ENCODE data around the gene SKI. TPM values are rescaled to one million over a fixed set of nuclear protein-coding genes. Genes with fewer than 3 reads are reported as not detected.

Gene SKI
- total and polyA plus RNA-seq, 10 of the 15 experiments (the other 5 are each of a cell fraction or from before 2014, with no cell fraction given), result 0.03 to 14.9 (median 0.96) TPM

DNA sequence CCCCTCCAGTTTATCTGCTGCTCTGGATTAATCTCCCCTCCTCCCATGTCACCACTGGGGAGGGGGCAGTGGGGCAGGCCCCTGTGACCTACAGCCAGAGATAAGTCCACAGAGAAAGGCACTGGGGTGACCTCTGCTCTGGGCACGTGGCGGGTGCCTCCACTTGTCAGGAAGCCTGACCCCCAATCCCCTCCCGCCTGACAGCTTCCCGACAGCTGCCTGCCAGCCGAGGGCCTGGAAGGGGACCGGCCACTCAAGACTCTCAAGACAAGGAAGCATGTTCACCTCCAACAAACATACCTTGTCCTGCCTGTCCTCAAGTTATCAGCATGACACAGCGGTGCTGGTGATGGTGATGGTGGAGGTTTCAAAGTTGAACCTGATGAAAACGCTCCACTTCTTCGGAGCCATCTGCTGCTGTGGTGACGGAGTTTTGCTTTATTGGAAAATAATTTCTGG is 30.4 kb upstream of the SKI start:
- Histone ChIP-seq H2AFZ (ENCODE audit: control insufficient read depth, low read depth, low read length) (no peak overlapping the region), H3K9me3 (replicated peaks; ENCODE audit: control insufficient read depth, insufficient read depth, low read length) (no peaks in the 10 kb centered on the region), H3K9ac (ENCODE audit: control insufficient read depth, insufficient read depth, low read length) (no peak overlapping the region), H3K36me3 (ENCODE audit: control insufficient read depth in 2 of 2, insufficient read depth in 2 of 2, low read length in 1 of 2) (no peaks in the 10 kb centered on the region; a peak in 1 of 4 replicates), H4K20me1 (ENCODE audit: control insufficient read depth, insufficient read depth) (no peaks in the 10 kb centered on the region), H3K79me2 (ENCODE audit: control insufficient read depth, insufficient read depth, low read length) (peaks cover 1% of the 10 kb centered on the region), H3K27ac (ENCODE audit: control insufficient read depth, insufficient read depth) (no peak overlapping the region), H3K27me3 (replicated peaks in 1 of 2; ENCODE audit: control insufficient read depth in 2 of 2, insufficient read depth in 2 of 2, low read length in 1 of 2) (no peaks in the 10 kb centered on the region), H3K4me2 (ENCODE audit: control insufficient read depth, insufficient read depth) (no peak overlapping the region), H3K4me3 (no peak overlapping the region), H3K4me1 (ENCODE audit: control insufficient read depth, insufficient read depth, low read length) (peaks cover 10% of the 10 kb centered on the region)
- FAIRE-seq (no peak), DNase-seq (ENCODE audit: low read depth, low spot score) (no peak), ATAC-seq (no peak)
- POLR2A ChIA-PET, result no interaction called here
- RAD21 ChIA-PET (ENCODE audit: unreplicated experiment), result no interaction called here
- CTCF ChIA-PET, result interaction anchor here (1.5 to 3.3 kb wide), 3 partner anchors 181 to 351 kb away, joined by 4 to 98 read pairs (median 23); no protein-coding TSS in a partner anchor
- in situ Hi-C loops (cut with MboI), result loop anchor here (10.0 kb wide), 1 partner anchor 1227 kb away; no protein-coding TSS in a partner anchor
- 44% methylated on average over 10 of the region's 10 CpGs for WGBS (ENCODE audit: insufficient coverage, insufficient replicate concordance, low lambda C conversion rate, missing lambda C conversion rate)
- BruUV-seq (replicated peaks), result no TSS peak
- intact Hi-C loops (cut with micrococcal nuclease; ENCODE audit: unreplicated experiment), result loop anchor here (5.0 kb wide), 2 partner anchors 115 to 1225 kb away; no protein-coding TSS in a partner anchor
- SMC1A ChIA-PET (ENCODE audit: uncharacterized antibody, unreplicated experiment), result interaction anchor here (3.2 kb wide), 1 partner anchor 184 kb away, joined by 62 read pairs; no protein-coding TSS in a partner anchor
- TF ChIP-seq ASH2L (IDR thresholded peaks at IDR 0.05; ENCODE audit: borderline replicate concordance, low read depth), result no peak
- TF ChIP-seq GATAD2B (conservative IDR thresholded peaks at IDR 0.05; ENCODE audit: low read depth), result no peak
- TF ChIP-seq TCF12 (IDR thresholded peaks at IDR 0.05; ENCODE audit: low read depth, low read length), result no peak
- TF ChIP-seq MTA2 (IDR thresholded peaks at IDR 0.05; ENCODE audit: low read depth), result no peak
- TF ChIP-seq, protein P1, sequence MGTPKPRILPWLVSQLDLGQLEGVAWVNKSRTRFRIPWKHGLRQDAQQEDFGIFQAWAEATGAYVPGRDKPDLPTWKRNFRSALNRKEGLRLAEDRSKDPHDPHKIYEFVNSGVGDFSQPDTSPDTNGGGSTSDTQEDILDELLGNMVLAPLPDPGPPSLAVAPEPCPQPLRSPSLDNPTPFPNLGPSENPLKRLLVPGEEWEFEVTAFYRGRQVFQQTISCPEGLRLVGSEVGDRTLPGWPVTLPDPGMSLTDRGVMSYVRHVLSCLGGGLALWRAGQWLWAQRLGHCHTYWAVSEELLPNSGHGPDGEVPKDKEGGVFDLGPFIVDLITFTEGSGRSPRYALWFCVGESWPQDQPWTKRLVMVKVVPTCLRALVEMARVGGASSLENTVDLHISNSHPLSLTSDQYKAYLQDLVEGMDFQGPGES (IDR thresholded peaks at IDR 0.05), result no peak
- TF ChIP-seq, protein P2, sequence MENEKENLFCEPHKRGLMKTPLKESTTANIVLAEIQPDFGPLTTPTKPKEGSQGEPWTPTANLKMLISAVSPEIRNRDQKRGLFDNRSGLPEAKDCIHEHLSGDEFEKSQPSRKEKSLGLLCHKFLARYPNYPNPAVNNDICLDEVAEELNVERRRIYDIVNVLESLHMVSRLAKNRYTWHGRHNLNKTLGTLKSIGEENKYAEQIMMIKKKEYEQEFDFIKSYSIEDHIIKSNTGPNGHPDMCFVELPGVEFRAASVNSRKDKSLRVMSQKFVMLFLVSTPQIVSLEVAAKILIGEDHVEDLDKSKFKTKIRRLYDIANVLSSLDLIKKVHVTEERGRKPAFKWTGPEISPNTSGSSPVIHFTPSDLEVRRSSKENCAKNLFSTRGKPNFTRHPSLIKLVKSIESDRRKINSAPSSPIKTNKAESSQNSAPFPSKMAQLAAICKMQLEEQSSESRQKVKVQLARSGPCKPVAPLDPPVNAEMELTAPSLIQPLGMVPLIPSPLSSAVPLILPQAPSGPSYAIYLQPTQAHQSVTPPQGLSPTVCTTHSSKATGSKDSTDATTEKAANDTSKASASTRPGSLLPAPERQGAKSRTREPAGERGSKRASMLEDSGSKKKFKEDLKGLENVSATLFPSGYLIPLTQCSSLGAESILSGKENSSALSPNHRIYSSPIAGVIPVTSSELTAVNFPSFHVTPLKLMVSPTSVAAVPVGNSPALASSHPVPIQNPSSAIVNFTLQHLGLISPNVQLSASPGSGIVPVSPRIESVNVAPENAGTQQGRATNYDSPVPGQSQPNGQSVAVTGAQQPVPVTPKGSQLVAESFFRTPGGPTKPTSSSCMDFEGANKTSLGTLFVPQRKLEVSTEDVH (IDR thresholded peaks at IDR 0.05; ENCODE audit: low read depth, partially characterized antibody), result no peak
- TF ChIP-seq, protein P3, sequence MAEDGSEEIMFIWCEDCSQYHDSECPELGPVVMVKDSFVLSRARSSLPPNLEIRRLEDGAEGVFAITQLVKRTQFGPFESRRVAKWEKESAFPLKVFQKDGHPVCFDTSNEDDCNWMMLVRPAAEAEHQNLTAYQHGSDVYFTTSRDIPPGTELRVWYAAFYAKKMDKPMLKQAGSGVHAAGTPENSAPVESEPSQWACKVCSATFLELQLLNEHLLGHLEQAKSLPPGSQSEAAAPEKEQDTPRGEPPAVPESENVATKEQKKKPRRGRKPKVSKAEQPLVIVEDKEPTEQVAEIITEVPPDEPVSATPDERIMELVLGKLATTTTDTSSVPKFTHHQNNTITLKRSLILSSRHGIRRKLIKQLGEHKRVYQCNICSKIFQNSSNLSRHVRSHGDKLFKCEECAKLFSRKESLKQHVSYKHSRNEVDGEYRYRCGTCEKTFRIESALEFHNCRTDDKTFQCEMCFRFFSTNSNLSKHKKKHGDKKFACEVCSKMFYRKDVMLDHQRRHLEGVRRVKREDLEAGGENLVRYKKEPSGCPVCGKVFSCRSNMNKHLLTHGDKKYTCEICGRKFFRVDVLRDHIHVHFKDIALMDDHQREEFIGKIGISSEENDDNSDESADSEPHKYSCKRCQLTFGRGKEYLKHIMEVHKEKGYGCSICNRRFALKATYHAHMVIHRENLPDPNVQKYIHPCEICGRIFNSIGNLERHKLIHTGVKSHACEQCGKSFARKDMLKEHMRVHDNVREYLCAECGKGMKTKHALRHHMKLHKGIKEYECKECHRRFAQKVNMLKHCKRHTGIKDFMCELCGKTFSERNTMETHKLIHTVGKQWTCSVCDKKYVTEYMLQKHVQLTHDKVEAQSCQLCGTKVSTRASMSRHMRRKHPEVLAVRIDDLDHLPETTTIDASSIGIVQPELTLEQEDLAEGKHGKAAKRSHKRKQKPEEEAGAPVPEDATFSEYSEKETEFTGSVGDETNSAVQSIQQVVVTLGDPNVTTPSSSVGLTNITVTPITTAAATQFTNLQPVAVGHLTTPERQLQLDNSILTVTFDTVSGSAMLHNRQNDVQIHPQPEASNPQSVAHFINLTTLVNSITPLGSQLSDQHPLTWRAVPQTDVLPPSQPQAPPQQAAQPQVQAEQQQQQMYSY (CRISPR knock-in tag; IDR thresholded peaks at IDR 0.05), result no peak
- TF ChIP-seq TCF7 (IDR thresholded peaks at IDR 0.05; ENCODE audit: borderline replicate concordance), result no peak
- TF ChIP-seq CHD1 (IDR thresholded peaks at IDR 0.05; ENCODE audit: low read depth, low read length), result no peak
- no peak for TF ChIP-seq ZNF592 (IDR thresholded peaks at IDR 0.05)
